ENCODE measurements around the gene NOSIP.
"Not testable (repeated sequence)": the region's sequence is repeated elsewhere in the genome, so short reads cannot be mapped to it uniquely, and the experiment has no call there.

Gene NOSIP, protein sequence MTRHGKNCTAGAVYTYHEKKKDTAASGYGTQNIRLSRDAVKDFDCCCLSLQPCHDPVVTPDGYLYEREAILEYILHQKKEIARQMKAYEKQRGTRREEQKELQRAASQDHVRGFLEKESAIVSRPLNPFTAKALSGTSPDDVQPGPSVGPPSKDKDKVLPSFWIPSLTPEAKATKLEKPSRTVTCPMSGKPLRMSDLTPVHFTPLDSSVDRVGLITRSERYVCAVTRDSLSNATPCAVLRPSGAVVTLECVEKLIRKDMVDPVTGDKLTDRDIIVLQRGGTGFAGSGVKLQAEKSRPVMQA

DNA sequence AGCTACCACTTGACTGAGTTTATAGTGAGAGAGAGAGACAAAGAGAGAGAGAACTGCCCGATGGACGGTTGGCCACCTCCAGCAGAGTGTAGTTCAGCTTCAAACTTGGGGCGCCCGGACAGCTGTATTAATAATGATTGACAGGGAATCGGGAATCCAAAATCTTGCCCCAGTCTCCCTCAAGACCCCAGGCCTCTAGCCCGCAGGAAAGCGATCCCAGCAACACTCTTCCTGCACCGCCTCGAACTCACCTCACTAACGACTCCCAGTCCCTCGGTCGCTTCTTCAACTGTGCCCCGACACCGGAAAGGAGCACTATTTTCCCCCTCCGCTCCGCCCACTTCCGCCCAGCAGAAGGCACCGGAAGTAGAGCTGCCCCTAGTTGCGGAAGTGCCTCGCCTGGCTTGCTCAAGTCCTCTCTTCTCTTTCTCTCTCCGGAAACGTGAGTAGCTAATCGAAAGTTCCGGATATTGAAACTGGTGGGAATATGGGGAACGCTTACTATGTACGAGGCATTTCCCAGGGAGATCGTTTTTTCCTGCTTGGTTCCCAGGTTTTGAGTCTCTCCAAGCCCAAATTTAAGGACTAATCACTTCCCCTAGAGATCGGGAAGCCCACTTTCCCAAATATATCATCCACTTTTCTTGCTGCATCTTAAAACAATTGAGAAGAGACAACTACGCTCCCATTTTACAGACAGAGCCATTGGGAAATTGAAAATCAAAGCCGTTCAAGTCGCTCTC is at the start of gene NOSIP:
Gene NOSIP (minus strand): TSS at position 293 of the 743 bp plus-strand sequence. CDS start 19,865 bp downstream, outside the sequence.
- Mint-ChIP-seq H3K4me3 (peak within 1 kb of the TSS; percentile 93 to 95), H3K4me1 (peaks cover 51% of the 10 kb centered on the region), H3K9me3 (no peaks in the 10 kb centered on the region), H3K27ac (peak within 1 kb of the TSS; percentile 94 to 96), H3K27me3 (no peaks in the 10 kb centered on the region)
- DNase-seq, result peak; percentile 94 to 96
- ATAC-seq, result peak; percentile 100

DNA sequence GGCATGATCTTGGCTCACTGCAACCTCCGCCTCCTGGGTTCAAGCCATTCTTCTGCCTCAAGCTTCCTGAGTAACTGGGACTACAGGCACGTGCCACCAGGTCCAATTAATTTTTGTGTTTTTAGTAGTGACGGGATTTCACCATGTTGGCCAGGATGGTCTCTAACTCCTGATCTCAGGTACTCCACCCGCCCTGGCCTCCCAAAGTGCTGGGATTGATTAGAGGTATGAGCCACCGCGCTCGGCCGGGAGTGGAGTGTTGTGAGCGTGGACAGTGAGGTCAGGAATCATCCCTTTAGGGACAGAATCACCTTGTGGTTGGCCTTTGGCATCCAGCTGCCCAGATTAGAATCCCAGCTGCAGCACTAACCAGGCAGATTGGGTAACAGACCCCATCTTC is 49.3 kb upstream of the NOSIP start:
- Mint-ChIP-seq H3K9me3 (no peaks in the 10 kb centered on the region), H3K4me3 (no peak overlapping the region), H3K4me1 (no peaks in the 10 kb centered on the region), H3K27me3 (no peaks in the 10 kb centered on the region), H3K27ac (no peak overlapping the region)
- ATAC-seq (no peak), DNase-seq (no peak)

DNA sequence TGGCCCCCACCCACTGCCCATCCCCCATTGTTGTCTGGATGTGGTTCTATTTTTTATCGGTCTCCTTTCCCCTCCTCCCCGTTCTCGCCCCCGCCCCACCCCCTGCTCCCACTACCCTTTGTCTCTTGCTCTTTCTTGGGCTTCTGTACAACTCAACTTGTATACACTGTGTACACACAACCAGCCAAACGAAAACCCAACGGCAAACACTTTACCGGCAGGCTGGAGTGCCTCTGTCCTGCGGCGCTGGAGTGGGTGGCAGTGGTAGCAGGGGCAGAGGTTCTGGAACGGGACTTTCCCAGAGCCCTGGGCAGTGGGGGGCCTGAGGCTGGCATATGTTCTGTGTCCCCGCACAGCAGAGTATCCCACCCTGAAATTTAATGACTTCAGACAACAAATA is 45.9 kb upstream of the NOSIP start:
- no peaks in the 10 kb centered on the region for H3K27me3 Mint-ChIP-seq
- no peak overlapping the region for H3K4me3 Mint-ChIP-seq
- DNase-seq (no peak), ATAC-seq (no peak)
- H3K4me1 Mint-ChIP-seq, result no peaks in the 10 kb centered on the region
- no peaks in the 10 kb centered on the region for H3K9me3 Mint-ChIP-seq
- no peak overlapping the region for H3K27ac Mint-ChIP-seq

DNA sequence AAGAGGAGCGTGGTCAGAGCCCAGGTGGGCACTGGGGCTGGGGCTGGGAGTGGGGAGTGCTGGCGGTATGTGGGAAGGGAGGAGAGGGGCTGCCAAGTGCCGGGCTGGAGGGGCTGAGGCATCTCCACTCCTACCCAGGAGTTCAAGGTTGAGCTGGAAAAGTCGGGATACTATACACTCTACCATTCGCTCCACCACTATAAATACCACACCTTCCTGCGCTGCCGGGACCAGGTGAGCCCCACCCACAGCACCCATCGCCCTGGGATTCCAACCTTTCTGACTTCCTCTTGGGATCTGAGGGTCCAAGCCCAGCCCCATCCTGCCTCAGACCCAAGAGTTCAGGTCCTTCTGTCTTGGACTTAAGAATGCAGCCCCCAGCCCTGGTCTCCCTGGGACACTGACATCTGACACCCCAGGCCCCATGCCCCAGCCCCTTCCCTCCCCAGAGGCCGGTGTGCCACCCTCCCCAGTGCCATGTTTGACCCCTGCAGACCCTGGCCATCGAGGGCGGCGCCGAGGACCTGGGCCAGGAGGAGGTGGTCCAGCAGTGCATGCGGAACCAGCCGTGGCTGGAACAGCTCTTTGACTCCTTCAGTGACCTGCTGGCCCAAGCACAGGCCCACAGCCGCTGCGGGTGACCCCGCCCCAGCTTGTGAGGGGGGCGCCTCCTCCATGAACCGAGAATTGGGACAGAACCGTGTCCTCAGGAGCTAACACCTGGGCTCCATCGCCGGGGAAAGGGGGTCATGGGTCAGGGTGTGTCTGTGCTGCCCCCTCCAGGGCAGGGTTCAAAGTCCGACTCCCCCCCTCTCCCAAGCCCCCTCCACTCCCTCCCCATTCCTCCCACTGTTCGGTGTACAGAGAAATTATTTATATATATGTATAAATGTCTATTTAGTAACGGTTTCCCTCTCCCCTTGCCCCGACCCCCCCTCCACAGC is 44.9 kb upstream of the NOSIP start:
- H3K27ac Mint-ChIP-seq, result peak overlapping the region in 1 of 2 donors; percentile 57
- no peaks in the 10 kb centered on the region for H3K27me3 Mint-ChIP-seq
- no peak overlapping the region for H3K4me3 Mint-ChIP-seq
- no peaks in the 10 kb centered on the region for H3K9me3 Mint-ChIP-seq
- DNase-seq (no peak), ATAC-seq (peak; percentile 44)
- H3K4me1 Mint-ChIP-seq, result no peaks in the 10 kb centered on the region

DNA sequence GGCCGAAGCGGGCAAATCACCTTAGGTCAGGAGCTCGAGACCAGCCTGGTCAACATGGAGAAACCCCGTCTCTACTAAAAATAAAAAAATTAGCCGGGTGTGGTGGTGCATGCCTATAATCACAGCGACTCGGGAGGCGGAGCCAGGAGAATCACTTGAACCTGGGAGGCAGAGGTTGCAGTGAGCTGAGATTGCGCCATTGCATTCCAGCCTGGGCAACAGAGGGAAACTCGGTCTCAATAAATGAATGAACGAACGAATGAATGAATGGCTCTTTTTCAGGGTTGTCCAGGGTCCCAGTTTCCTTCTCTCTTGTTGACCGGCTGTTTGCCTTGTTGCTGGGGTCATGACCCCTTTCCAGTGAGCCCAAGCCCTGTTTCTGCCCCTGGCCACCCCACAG is 37.5 kb upstream of the NOSIP start:
- H3K4me3 Mint-ChIP-seq, DNase-seq, ATAC-seq, H3K27me3 Mint-ChIP-seq, H3K9me3 Mint-ChIP-seq: not testable (repeated sequence)
- H3K27ac Mint-ChIP-seq, result peak overlapping the region in 1 of 2 donors; percentile 34
- peaks cover 23% of the 10 kb centered on the region for H3K4me1 Mint-ChIP-seq

DNA sequence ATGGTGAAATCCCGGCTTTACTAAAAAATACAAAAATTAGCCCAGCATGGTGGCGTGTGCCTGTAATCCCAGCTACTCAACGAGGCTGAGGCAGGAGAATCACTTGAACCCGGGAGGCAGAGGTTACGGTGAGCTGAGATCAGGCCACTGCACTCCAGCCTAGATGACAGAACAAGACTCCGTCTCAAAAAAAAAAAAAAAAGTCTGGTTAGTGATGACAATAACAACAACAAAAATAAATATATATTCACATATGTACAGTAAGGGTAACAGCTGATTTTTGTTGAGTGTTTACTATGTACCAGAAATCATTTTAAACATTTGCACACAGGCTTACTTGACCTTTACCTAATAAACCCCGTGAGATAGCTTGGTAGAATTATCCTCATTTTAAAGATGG is 36.6 kb upstream of the NOSIP start:
- H3K4me1 Mint-ChIP-seq, result peaks cover 29% of the 10 kb centered on the region
- H3K9me3 Mint-ChIP-seq, result no peaks in the 10 kb centered on the region
- no peak overlapping the region for H3K27ac Mint-ChIP-seq
- H3K4me3 Mint-ChIP-seq, result no peak overlapping the region
- ATAC-seq (no peak), DNase-seq (no peak)
- no peaks in the 10 kb centered on the region for H3K27me3 Mint-ChIP-seq

DNA sequence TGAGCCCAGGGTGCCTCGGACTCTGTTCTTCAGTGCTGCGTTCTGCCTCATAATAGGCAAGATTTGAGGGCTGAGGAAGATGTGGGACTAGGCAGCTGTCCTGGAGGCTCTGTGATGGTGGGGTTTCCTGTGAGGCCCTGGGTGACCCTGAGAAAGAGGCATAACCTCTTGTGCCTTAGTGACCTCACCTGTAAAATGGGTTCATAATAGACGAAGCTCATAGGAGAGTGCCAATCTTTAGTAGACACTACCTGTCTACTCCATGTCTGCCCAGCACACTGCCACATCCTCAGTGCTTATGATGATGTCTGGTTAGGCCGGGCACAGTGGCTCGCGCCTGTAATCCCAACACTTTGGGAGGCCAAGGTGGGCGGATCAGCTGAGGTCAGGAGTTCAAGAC is 36.2 kb upstream of the NOSIP start:
- Mint-ChIP-seq H3K9me3 (no peaks in the 10 kb centered on the region), H3K4me3 (no peak overlapping the region), H3K27me3 (no peaks in the 10 kb centered on the region), H3K4me1 (peaks cover 30% of the 10 kb centered on the region), H3K27ac (no peak overlapping the region)
- ATAC-seq (no peak), DNase-seq (no peak)

DNA sequence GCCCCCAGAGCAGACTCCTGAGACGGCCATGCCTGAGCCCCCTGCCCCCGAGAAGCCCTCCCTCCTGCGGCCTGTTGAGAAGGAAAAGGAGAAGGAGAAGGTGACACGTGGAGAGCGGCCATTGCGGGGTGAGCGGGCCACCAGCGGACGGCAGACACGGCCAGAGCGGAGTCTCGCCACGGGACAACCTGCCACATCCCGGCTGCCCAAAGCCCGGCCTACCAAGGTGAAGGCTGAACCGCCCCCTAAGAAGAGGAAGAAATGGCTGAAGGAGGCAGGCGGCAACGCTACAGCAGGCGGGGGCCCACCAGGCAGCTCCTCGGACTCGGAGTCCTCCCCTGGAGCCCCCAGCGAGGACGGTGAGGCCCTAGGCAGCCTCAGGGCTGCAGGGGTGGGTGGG is 35.5 kb upstream of the NOSIP start:
- Mint-ChIP-seq H3K4me3 (peak overlapping the region in 1 of 2 donors; percentile 31), H3K4me1 (peaks cover 30% of the 10 kb centered on the region), H3K27me3 (no peaks in the 10 kb centered on the region), H3K9me3 (no peaks in the 10 kb centered on the region), H3K27ac (no peak overlapping the region)
- DNase-seq (no peak), ATAC-seq (no peak)

DNA sequence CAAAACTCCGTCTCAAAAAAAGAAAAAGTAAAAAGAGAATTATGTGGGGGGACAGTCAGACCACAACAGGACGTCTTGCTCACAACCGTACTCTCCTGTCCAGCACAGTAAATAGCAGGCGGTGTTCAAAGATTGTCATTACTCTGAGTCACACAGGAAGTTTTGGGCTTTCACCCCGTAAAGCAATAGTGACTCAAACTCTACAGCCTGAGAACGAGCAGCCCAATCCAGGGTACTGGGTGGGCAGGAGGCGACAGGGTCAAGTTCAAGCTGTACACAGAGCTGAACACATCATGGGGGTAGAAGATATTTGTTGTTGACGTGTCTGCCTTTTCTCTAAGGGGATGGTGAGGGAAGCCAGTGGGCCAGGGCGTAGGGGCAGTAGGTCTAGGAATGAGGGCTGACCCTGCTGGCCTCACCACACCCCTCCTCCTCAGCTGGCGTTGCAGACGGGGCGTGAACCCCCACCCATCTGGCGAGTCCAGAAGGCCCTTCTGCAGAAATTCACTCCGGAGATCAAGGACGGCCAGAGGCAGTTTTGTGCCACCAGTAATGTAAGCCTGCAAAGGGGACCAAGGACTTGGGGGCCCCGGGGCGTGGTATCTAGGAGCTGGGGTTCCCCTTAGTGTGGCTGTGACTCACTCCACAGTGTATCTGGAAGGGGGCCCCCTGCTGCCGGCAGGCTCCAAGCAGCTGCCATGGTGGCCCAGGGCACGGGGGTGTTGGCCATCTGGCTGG is 33.9 kb upstream of the NOSIP start:
- Mint-ChIP-seq H3K27me3 (no peaks in the 10 kb centered on the region), H3K4me3 (peak overlapping the region; percentile 33 to 54), H3K9me3 (no peaks in the 10 kb centered on the region), H3K27ac (peak overlapping the region; percentile 83 to 89), H3K4me1 (peaks cover 30% of the 10 kb centered on the region)
- ATAC-seq (peak; percentile 89), DNase-seq (peak; percentile 36 to 49)

DNA sequence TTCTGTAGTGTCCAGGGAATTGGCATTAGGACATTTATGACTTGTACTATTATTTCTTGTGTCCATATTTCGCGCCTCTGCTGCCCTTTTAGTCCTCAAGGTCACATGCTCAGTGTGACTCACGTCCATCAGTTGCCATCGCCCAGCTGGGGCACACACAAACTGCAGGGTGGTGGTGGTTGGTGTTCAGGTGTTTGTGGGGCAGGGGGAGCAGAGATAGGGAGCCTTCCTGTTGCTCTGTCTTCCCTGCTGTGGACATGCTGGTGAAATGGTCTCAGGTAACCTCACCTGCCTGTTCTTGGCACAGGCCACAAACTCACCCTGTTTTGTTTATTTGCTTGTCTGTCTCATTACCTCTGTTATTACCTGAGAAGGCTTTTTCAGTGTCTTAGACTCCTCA is 33.0 kb upstream of the NOSIP start:
- H3K4me3 Mint-ChIP-seq, result no peak overlapping the region
- no peak for ATAC-seq
- H3K9me3 Mint-ChIP-seq, result no peaks in the 10 kb centered on the region
- no peak for DNase-seq
- H3K4me1 Mint-ChIP-seq, result peaks cover 30% of the 10 kb centered on the region
- no peaks in the 10 kb centered on the region for H3K27me3 Mint-ChIP-seq
- no peak overlapping the region for H3K27ac Mint-ChIP-seq

DNA sequence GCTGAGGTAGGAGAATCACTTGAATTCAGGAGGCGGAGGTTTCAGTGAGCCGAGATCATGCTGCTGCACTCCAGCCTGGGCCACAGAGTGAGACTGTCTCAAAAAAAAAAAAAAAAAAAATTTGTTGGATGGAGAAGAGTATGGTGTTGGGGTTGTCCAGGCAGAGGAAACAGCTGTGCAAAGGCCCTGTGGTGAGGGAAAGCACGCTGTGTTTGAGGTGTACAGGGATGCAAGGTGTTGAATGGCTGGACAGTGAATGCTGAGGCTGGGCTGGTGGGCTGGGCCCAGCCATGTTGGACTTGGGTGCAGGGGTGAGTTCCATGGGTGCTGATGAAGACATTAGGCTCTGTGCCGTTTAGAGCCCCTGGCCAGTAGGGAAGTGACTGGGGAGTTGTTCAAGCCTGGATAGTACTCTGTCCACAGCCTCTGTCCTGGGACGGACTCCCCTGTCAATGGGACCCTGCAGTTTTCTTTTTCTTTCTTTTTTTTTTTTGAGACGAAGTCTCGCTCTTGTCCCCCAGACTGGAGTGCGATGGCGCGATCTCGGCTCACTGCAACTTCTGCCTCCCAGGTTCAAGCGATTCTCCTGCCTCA is 29.2 kb upstream of the NOSIP start:
- DNase-seq (no peak), ATAC-seq (no peak)
- no peaks in the 10 kb centered on the region for H3K27me3 Mint-ChIP-seq
- H3K27ac Mint-ChIP-seq, result peak overlapping the region in 1 of 2 donors; percentile 77
- H3K9me3 Mint-ChIP-seq, result no peaks in the 10 kb centered on the region
- H3K4me1 Mint-ChIP-seq, result peaks cover 21% of the 10 kb centered on the region
- H3K4me3 Mint-ChIP-seq, result no peak overlapping the region

DNA sequence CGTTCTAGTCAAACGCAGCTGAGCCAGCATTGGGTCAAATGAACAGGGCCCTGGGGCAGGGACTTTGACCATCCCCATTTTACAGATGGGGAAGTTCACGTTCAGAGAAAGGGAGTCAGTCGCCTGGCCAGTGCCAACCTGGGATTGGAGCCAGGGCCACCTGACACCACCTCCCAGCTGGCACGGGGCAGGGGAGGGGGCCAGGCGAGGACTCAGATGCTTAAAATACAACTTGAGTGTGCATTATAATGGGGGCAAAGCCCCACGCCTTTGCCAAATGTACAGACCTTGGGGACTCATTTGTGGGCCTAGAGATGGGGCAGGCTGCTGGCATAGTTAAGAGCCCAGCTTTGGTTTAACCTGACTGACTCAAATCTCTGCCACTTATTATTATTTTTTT is 25.2 kb upstream of the NOSIP start:
- ATAC-seq (no peak), DNase-seq (no peak)
- Mint-ChIP-seq H3K9me3 (no peaks in the 10 kb centered on the region), H3K27me3 (no peaks in the 10 kb centered on the region), H3K27ac (no peak overlapping the region), H3K4me3 (no peak overlapping the region), H3K4me1 (peaks cover 8% of the 10 kb centered on the region)

DNA sequence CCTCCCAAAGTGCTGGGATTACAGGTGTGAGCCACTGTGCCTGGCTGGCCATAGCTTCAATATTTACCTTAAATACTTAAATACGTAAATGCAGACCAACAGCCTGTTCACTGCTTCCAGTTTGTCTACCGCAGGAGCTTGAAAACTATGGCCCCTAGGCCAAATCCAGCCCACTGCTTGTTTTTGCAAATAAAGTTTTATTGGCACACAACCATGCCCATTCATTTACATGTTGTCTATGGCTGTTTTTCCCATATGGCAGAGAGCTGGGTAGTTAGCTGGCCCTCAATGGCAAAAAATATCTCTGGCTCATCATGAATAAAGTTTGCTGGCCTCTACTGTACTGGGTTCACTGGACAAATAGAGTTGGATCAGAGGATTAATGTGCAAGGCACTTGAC is 22.4 kb upstream of the NOSIP start:
- DNase-seq (no peak), ATAC-seq (no peak)
- H3K4me1 Mint-ChIP-seq, result peaks cover 16% of the 10 kb centered on the region
- no peaks in the 10 kb centered on the region for H3K27me3 Mint-ChIP-seq
- no peaks in the 10 kb centered on the region for H3K9me3 Mint-ChIP-seq
- no peak overlapping the region for H3K27ac Mint-ChIP-seq
- H3K4me3 Mint-ChIP-seq, result no peak overlapping the region

DNA sequence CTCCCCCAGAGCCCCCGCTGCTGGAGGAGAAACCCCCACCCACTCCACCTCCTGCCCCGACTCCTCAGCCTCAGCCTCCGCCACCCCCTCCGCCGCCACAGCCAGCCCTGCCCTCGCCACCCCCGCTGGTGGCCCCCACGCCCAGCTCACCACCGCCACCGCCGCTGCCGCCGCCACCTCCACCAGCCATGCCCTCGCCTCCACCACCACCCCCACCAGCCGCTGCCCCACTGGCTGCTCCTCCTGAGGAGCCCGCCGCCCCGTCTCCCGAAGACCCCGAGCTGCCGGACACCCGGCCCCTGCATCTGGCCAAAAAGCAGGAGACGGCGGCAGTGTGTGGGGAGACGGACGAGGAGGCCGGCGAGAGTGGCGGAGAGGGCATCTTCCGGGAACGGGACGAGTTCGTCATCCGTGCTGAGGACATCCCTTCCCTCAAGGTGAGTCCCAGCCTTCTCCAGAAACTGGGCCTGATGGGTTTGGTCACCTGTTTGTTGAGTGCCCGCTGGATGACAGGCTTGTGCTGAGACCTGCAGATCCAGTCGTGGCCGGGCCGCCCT is 21.2 kb upstream of the NOSIP start:
- ATAC-seq (peak; percentile 53), DNase-seq (no peak)
- Mint-ChIP-seq H3K4me3 (no peak overlapping the region), H3K4me1 (peaks cover 16% of the 10 kb centered on the region), H3K27ac (no peak overlapping the region), H3K9me3 (no peaks in the 10 kb centered on the region), H3K27me3 (no peaks in the 10 kb centered on the region)

All from stimulated activated naive CD8-positive, alpha-beta T cell treated with anti-CD3 and anti-CD28 coated beads, Interleukin-15, amount 100 ng/mL, for 72 hours (primary cell).